Stomach smooth muscle (tissue), 2 donors: ENCODE data around the gene VPS8.
A peak's percentile ranks its signal among the peaks of the same experiment; 100 is the strongest.

ENCODE experiments used
- H3K27ac ChIP-seq: one replicate; pipeline ENCODE4 v1.7.0; 2013; ENCODE audit warnings: mild to moderate bottlenecking, low read length, inconsistent platforms
- H3K27me3 ChIP-seq, 2 donors: one replicate each; pipeline ENCODE4 v1.7.0; 2013; ENCODE audit warnings: low read length in 2 of 2; ENCODE audit not compliant: insufficient read depth in 2 of 2, control insufficient read depth in 1 of 2
- H3K36me3 ChIP-seq, 2 donors: one replicate each; pipeline ENCODE4 v1.7.0; 2013; ENCODE audit warnings: low read length in 2 of 2; ENCODE audit not compliant: control insufficient read depth in 2 of 2, insufficient read depth in 2 of 2
- H3K4me1 ChIP-seq: one replicate; pipeline ENCODE4 v1.7.0; 2013; ENCODE audit warnings: low read length; ENCODE audit not compliant: control insufficient read depth, insufficient read depth
- H3K4me3 ChIP-seq, 2 donors: one replicate each; pipeline ENCODE4 v1.7.0; 2013; ENCODE audit warnings: low read length in 2 of 2
- H3K9ac ChIP-seq, 2 donors: one replicate each; pipeline ENCODE4 v1.7.0; 2013; ENCODE audit warnings: low read length in 2 of 2, mild to moderate bottlenecking in 1 of 2
- H3K9me3 ChIP-seq, 2 donors: one replicate each; pipeline ENCODE4 v1.7.0; 2013; ENCODE audit warnings: low read length in 2 of 2; ENCODE audit not compliant: control insufficient read depth in 2 of 2
- donor health status: healthy.
- donor health status: Pancreatic carcinoma.

Gene VPS8

DNA sequence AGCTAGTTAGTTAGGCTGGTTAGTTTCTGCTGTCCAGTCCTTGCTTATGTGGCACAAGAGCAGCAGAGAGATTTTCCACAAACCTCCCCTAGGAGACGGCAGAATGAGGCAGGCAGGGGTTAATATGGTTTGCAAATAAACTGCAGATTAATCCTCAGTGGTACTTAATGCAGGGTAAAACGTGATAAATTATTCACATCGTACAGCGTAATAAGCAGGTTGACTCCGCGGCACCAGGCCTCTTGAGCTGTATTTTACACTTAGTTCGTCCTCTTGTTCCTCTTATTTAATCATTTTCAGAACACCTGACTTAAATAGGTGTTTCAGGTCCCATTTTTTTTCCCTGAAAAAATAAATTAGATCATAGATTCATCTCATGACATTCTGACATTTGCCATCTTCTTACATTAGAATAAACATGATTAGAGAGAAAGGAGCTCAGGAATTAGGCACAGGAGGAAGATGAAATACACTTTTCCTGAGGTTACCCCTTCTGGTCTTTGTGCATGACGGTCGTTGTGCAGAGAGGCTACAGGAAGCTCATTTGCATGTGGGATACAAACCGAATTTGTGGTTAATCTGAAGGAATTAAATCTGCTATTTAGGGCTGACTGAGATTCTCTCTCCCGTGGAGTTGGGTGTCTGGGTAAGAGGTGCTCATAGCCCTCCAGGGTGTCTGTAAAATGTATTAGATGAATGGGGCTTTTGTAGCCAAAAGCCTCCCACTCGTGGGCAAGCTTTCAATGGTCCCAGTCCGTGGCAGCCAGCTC is 27.1 kb upstream of the VPS8 start:
- Histone ChIP-seq H3K27me3 (no peaks in the 10 kb centered on the region), H3K27ac (no peak overlapping the region)

DNA sequence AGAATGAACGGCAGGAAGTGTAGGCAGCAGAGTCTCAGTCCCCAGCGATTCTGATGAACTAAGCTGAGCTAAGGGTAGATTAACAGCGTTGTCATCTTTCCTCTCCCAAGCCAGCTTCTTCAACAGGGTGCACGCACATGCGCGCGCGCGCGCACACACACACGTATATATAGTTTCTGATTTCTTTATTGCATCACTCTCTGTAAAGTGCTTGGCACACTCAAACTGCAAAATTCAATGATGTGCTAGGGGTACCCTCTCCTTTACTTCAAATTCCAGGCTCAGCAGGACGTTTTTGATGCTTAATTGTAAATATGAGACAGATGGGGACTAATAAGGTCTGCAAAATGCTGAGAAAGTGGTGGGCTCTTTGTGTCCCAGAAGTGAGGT is 26.1 kb upstream of the VPS8 start:
- no peaks in the 10 kb centered on the region for H3K9me3 ChIP-seq
- H3K27ac ChIP-seq = peak overlapping the region; percentile 88
- H3K4me3 ChIP-seq = peak overlapping the region; percentile 47 to 64
- peak overlapping the region; percentile 13 to 64 for H3K9ac ChIP-seq
- H3K4me1 ChIP-seq = peaks cover 15% of the 10 kb centered on the region
- peaks cover 0 to 2% of the 10 kb centered on the region in 2 donors for H3K27me3 ChIP-seq
- H3K36me3 ChIP-seq = no peaks in the 10 kb centered on the region

More for the DNA sequence above, 27.1 kb upstream of the VPS8 start:
- Histone ChIP-seq H3K9ac (no peak overlapping the region), H3K36me3 (no peaks in the 10 kb centered on the region), H3K9me3 (no peaks in the 10 kb centered on the region), H3K4me1 (peaks cover 15% of the 10 kb centered on the region), H3K4me3 (no peak overlapping the region)

DNA sequence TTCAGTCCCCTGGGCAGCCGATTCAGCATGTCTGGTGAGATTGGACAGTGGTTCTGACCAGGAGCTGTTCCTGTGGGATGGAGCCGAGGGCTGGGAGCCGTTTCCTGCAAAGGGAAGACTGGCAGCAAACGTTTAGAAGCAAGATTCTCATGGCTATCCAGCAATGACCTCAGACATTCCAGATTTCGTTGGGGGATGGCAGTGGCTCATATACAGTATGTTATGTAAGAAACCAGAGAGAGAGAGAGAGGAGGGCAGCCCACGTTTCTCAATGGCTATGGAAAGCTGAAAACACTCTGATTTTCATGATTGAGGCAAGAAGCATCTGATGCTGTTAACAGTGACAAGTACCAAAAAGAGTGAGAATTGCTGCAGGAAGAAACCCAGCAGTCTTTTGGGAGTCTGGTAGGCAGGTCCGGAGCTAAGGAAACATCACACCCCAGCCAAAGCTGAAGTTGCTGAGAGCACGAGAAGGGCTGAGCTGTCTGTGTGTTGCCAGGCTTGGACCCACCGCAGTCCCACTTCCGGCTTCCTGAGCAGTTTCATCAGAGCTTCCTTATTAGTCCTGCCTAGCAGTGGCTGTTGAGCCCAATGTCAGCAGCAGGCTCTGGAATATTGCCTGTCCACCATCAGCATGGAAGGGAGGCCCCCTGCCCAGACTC is 25.6 kb upstream of the VPS8 start:
- Histone ChIP-seq H3K9me3 (no peaks in the 10 kb centered on the region), H3K27me3 (peaks cover 0 to 2% of the 10 kb centered on the region in 2 donors), H3K27ac (peak overlapping the region; percentile 88), H3K4me1 (peaks cover 15% of the 10 kb centered on the region), H3K4me3 (peak overlapping the region; percentile 47 to 64), H3K36me3 (no peaks in the 10 kb centered on the region), H3K9ac (peak overlapping the region; percentile 13 to 64)

DNA sequence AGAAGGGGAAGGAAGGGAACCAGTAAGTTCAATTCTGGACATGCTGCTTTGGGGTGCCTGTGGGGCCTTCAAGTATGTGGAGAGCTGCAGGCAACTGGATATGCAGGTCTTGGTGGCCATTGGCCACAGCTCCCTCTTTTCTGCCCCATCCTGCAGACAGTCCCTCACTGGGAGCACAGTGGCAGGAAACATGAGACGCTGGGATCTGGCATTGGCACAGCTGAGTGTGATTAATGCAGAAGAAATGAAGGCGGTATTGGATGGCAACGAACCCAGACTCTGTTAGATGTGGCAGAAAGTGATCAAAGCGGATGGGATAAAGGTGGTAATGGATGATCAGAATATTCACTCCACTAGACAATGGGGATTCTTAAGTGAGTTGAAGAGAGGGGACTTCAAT is 23.2 kb upstream of the VPS8 start:
- Histone ChIP-seq H3K9ac (no peak overlapping the region), H3K4me3 (no peak overlapping the region), H3K27me3 (peaks cover 0 to 2% of the 10 kb centered on the region in 2 donors), H3K4me1 (peaks cover 15% of the 10 kb centered on the region), H3K36me3 (no peaks in the 10 kb centered on the region), H3K27ac (no peak overlapping the region), H3K9me3 (no peaks in the 10 kb centered on the region)

DNA sequence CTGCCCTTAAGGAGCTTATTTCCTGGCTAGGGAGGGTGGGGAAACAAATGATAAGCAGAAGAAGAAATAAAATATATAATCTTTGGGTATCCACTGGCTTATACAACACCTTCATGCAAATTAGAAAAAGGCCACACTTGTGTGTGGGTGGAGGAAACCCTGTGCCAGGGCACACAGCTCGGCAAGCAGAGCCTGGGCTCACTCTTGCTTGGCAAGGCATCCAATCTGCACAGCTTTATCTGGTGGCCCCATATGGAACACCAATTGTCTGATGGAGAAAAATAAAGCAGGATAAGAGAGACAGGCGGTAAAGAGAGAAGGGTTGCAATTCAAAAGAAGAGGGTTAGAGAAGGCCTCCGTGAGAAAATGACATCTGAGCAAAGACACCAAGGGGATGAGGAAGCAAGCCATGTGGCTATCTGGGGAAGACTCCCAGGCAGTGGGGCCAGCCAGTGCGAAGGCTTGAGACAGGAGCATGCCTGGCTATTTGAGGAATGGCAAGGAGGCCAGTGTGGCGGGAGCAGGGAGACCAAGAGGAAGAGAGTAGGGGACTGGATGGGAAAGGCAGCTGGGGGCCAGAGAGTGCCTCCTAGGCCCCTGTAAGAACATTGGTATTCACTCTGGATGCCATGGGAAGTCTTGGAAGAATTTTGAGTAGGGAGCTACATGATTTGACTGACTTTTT is 22.5 kb upstream of the VPS8 start:
- Histone ChIP-seq H3K27me3 (peaks cover 0 to 2% of the 10 kb centered on the region in 2 donors), H3K4me3 (no peak overlapping the region), H3K27ac (no peak overlapping the region), H3K4me1 (peaks cover 15% of the 10 kb centered on the region), H3K9ac (no peak overlapping the region), H3K36me3 (no peaks in the 10 kb centered on the region), H3K9me3 (no peaks in the 10 kb centered on the region)

DNA sequence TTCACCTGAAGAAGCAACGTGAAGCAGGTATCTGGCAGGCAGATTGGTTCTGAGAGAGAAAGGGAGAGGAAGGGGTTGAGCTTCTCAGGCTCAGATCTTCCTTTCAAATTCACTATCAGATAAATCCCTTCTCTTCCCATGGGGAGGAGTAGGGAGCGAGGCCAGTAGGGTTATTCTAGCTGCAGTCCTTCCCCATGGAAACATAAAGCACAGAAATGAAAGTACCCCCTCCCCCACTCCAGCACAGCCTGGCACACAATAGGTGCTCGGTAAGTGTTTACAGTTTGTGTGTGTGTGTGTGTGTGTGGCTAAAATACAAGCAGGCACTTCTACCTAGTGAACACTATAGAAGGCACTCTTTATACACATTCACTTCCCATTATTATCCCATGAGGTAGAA is 20.8 kb upstream of the VPS8 start:
- no peak overlapping the region for H3K4me3 ChIP-seq
- no peak overlapping the region for H3K27ac ChIP-seq
- H3K27me3 ChIP-seq = peaks cover 0 to 2% of the 10 kb centered on the region in 2 donors
- no peaks in the 10 kb centered on the region for H3K9me3 ChIP-seq
- no peaks in the 10 kb centered on the region for H3K36me3 ChIP-seq
- H3K9ac ChIP-seq = no peak overlapping the region
- H3K4me1 ChIP-seq = peaks cover 10% of the 10 kb centered on the region

DNA sequence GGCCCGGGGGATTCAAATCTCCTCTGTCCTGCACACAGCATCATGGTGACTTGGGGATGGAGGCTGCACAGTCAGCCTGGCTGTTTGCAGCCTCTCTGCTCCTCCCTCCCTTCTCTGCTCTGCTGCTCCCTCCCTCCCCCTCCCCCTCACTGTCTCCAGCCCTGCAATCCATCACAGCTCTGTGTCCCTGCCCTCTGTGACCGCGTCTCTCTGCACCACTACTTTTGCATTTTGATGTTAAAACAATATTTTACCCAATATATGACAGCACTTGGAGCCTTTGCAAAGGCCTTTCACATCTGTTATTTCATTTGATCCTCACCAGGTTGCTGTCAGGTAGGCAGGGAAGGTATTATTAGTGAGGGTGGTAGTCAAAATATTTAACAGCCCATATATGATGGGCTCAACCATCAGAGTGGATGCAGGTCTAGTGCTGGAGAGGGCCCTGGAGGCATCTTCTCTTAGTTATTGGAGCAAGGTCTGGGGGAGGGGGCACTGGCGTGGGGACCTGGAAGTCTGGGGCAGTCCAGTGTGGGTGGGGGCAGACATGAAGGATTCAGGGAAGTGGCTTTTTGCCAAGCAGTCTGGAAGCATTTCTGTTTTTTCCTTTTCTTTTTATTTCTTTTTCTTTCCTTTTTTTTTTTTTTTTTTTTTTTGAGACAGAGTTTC is 16.3 kb upstream of the VPS8 start:
- no peaks in the 10 kb centered on the region for H3K36me3 ChIP-seq
- no peaks in the 10 kb centered on the region for H3K27me3 ChIP-seq
- H3K4me3 ChIP-seq = no peak overlapping the region
- H3K27ac ChIP-seq = no peak overlapping the region
- H3K4me1 ChIP-seq = no peaks in the 10 kb centered on the region
- H3K9ac ChIP-seq = no peak overlapping the region
- peaks cover 0 to 4% of the 10 kb centered on the region in 2 donors for H3K9me3 ChIP-seq

DNA sequence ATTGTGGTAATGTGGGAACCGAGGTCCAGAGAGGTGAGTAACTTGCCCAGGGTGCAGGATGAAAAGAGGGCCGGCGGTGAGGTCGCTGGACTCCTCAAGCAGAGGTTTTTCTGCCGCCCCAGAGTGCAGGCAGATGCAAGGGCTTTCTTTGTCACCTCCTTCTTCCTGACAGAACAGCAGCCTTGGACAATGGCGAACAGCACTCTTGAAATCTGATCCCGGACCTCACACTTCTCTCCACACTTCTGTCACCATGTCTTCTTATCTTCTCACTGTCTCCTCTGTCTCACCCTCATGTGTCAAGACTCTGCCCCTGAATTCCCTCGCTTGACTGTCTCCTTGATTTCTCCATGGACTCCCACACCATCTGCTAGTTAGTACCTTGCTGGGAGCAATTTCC is 15.4 kb upstream of the VPS8 start:
- Histone ChIP-seq H3K9ac (no peak overlapping the region), H3K36me3 (no peaks in the 10 kb centered on the region), H3K4me1 (no peaks in the 10 kb centered on the region), H3K27me3 (peaks cover 3% of the 10 kb centered on the region in 2 donors), H3K4me3 (no peak overlapping the region), H3K9me3 (peaks cover 0 to 4% of the 10 kb centered on the region in 2 donors), H3K27ac (no peak overlapping the region)

DNA sequence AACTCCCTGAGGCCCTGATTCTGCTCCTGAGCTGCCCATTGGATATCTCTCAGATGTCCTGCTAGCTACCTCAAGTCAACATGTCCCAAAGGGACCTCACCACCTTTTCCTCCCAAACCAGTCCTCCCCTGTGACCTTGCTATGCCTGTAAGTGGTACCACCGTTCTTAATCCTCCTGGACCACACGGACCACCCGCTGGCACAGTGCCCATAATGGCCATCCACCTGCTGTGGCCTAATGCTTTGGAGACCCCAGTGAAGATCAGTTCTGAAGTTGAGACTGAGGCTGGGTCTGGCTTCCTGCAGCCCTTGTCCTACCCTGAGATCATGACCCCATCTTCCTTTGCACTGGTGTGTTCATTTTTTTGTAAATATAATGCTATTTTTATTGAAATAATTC is 15.0 kb upstream of the VPS8 start:
- Histone ChIP-seq H3K27ac (no peak overlapping the region), H3K9ac (no peak overlapping the region), H3K4me3 (no peak overlapping the region), H3K36me3 (no peaks in the 10 kb centered on the region), H3K4me1 (no peaks in the 10 kb centered on the region), H3K27me3 (peaks cover 3% of the 10 kb centered on the region in 2 donors), H3K9me3 (peaks cover 0 to 4% of the 10 kb centered on the region in 2 donors)

DNA sequence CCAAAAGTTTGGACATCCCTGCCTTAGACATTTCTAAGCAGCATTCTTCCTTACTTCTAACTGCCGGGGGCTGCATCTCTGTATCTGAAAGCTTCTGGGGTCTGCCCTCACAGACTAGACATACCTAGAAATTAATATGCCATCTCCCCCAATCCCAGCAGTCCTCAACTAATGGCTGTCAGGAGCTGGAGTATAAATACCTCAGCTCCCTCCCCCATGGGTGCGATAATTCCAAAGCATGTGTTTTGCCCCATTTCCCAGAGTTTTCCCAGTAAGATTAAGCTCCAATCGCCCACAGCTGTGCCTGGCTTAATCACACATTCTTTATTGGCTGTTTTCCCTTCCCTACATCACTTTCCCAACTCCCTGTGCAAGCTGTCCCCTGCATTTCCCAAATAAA is 13.8 kb upstream of the VPS8 start:
- no peaks in the 10 kb centered on the region for H3K36me3 ChIP-seq
- no peak overlapping the region for H3K27ac ChIP-seq
- H3K9me3 ChIP-seq = peaks cover 0 to 4% of the 10 kb centered on the region in 2 donors
- H3K9ac ChIP-seq = no peak overlapping the region
- no peak overlapping the region for H3K4me3 ChIP-seq
- peaks cover 3% of the 10 kb centered on the region in 2 donors for H3K27me3 ChIP-seq
- H3K4me1 ChIP-seq = no peaks in the 10 kb centered on the region
